Subcutaneous abdominal adipose tissue (tissue), 5 donors: Measurements from ENCODE around the gene CLBA1.
A peak's percentile ranks its signal among the peaks of the same experiment; 100 is the strongest.

ENCODE experiments used
- H3K27ac ChIP-seq: one replicate; pipeline ENCODE4 v1.7.0; 2013; ENCODE audit warnings: low read depth, mild to moderate bottlenecking, inconsistent platforms, low read length, moderate library complexity
- H3K27me3 ChIP-seq, 5 donors: one replicate each; pipeline ENCODE4 v1.7.0; 2013; ENCODE audit warnings: low read length in 5 of 5, inconsistent platforms in 1 of 5; ENCODE audit not compliant: control insufficient read depth in 5 of 5, insufficient read depth in 4 of 5
- H3K36me3 ChIP-seq, 5 donors: one replicate each; pipeline ENCODE4 v1.7.0; 2013; ENCODE audit warnings: low read length in 5 of 5; ENCODE audit not compliant: control insufficient read depth in 5 of 5, insufficient read depth in 5 of 5
- H3K4me1 ChIP-seq, 5 donors: one replicate each; pipeline ENCODE4 v1.7.0; 2013; ENCODE audit warnings: low read length in 5 of 5, mild to moderate bottlenecking in 3 of 5, moderate library complexity in 1 of 5; ENCODE audit not compliant: control insufficient read depth in 5 of 5, insufficient read depth in 5 of 5
- H3K4me3 ChIP-seq, 5 donors: one replicate each; pipeline ENCODE4 v1.7.0; 2013; ENCODE audit warnings: low read length in 5 of 5, low read depth in 1 of 5
- H3K9ac ChIP-seq, 5 donors: one replicate each; pipeline ENCODE4 v1.7.0; 2013; ENCODE audit warnings: low read length in 5 of 5, mild to moderate bottlenecking in 4 of 5, moderate library complexity in 3 of 5
- H3K9me3 ChIP-seq, 5 donors: one replicate each; pipeline ENCODE4 v1.7.0; 2013; ENCODE audit warnings: low read length in 5 of 5; ENCODE audit not compliant: control insufficient read depth in 5 of 5
- donor health status: healthy.
- donor health status: healthy.
- donor health status: healthy.
- donor health status: healthy.
- donor health status: healthy.

The CLBA1 gene

DNA sequence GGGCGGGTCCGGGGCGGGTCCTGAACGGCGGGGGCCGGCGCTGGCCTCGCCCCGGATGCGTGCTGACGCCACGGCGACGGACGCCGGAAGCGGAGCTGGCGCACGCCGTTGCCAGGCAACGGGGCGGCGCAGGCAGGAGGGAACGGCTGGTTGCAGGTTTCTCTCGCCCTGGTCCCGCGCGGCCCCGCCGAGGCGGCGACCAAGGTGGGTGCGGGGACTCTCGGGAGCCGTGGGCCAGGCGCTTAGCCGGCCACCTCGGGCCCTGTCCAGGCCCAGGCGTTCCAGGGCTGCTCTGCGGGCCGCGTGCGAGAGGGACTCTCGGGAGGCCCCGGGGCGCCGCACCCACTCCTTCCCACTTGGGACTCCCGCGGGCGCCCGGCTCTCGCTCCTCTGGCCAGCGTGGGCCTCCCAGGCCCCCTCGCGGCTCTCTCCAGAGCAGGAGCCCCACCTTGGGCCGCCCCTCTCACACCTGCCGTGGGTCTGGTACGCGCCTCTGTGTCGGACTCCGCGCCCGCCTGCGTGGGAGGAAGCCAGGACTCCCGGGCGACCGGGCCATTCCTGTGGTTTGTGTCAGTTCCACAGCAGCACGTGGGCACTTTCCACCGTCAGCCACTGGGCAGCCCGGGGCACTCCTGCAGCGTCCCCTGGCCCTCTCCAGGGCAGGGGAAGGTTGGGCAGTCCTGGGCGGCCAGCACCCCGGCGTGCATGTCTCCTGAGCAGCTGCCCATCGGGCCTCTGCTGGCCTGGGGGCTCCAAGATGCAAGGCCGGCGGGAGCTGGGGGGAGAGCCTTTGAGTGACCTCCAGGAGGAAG, at the start of gene CLBA1:
Gene CLBA1 (plus strand): TSS at position 114 of the 812 bp plus-strand sequence. CDS start 644 bp downstream, at position 758.
- Histone ChIP-seq H3K27ac (peak within 1 kb of the TSS; percentile 41), H3K27me3 (no peaks in the 10 kb centered on the region), H3K9me3 (no peaks in the 10 kb centered on the region), H3K4me3 (peak within 1 kb of the TSS in 4 of 5 donors; percentile 68 to 80 (median 73)), H3K36me3 (peaks cover 0 to 2% (median 0%) of the 10 kb centered on the region in 5 donors), H3K9ac (peak within 1 kb of the TSS in 4 of 5 donors; percentile 66 to 74 (median 69)), H3K4me1 (peaks cover 4 to 16% (median 13%) of the 10 kb centered on the region in 5 donors)

DNA sequence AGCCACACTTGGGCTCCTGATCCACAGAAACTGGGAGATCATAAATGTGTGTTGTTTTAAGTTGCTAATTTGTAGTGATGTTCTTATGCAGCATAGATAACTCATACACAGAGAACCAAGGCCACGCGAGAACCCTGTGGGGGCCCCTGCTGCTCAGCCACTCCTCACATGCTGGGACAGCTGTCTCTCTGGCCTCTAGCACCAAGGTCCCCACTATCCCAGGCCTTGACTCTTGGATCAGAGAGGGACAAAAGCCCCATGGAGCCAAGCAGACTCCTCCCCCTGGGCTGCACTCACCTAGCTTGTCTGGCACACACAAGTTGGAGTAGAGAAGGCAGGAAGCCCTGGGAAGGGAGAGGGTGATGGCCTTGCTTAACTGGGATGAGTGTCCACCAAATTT, 49.6 kb upstream of the CLBA1 start:
- H3K36me3 ChIP-seq, result no peaks in the 10 kb centered on the region
- H3K9me3 ChIP-seq, result no peaks in the 10 kb centered on the region
- peaks cover 0 to 31% (median 14%) of the 10 kb centered on the region in 5 donors for H3K27me3 ChIP-seq
- H3K9ac ChIP-seq, result no peak overlapping the region
- no peak overlapping the region for H3K27ac ChIP-seq
- H3K4me1 ChIP-seq, result peaks cover 0 to 19% (median 14%) of the 10 kb centered on the region in 5 donors
- H3K4me3 ChIP-seq, result no peak overlapping the region

DNA sequence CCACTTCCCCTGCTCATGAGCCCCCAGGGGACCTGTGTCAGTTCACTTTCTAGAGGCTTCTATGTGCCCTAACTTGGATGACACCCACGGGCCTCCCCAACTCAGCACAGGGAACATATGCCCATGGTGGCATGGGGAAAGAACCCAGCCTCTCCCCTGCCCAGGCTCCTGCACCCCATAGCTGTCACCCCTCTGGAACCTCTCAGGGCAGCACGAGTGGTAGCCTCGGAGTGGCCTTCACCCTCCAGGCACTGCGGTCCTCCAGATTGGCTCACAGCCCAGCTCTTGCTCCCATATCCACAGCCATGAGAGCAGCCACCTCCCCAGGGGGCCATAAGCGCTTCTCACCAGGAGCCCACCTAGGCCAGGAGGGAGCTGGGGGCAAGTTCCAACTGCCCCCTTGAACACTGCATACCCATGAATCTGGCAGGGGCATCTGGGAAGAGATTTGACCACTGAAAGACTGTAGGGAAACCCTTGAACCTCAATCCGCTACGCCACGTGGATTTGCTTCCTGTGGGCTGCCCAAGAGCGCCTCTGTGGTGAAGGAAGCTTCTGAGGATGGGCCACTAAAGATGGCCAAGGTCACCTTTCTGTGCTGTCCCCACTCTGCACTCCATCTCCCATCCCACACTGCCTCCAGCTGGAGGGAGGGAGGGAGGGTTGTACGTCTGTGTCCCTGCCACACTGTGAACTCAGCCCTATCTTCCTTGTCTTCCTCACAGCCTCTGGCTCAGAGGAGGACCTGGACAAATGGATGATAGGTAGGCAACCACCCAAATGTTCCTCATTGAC, 49.0 kb upstream of the CLBA1 start:
- H3K9ac ChIP-seq, result no peak overlapping the region
- no peaks in the 10 kb centered on the region for H3K9me3 ChIP-seq
- no peak overlapping the region for H3K4me3 ChIP-seq
- peaks cover 0 to 19% (median 14%) of the 10 kb centered on the region in 5 donors for H3K4me1 ChIP-seq
- no peaks in the 10 kb centered on the region for H3K36me3 ChIP-seq
- peaks cover 0 to 31% (median 14%) of the 10 kb centered on the region in 5 donors for H3K27me3 ChIP-seq
- H3K27ac ChIP-seq, result no peak overlapping the region

DNA sequence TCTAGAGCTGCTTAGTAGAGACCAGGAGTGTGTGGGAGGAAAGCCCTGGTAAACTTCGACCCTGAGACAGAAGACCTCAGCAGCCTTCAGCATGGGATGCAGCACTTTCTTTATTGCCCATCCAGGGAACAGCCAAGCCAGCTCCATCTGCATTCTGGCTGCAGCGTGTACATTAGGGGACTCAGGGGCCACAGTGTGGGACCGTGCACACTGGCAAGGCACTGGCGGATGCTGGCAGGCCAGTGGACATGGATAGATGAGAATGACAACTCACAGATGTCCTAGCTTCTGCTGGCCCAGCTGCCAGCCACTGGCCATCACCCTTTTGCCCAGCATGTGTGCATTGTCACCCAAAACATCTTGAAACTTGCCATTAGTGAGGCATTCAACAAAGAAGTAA, 48.4 kb upstream of the CLBA1 start:
- no peak overlapping the region for H3K27ac ChIP-seq
- no peaks in the 10 kb centered on the region for H3K9me3 ChIP-seq
- peaks cover 0 to 14% (median 11%) of the 10 kb centered on the region in 5 donors for H3K4me1 ChIP-seq
- H3K4me3 ChIP-seq, result no peak overlapping the region
- H3K27me3 ChIP-seq, result peaks cover 0 to 31% (median 12%) of the 10 kb centered on the region in 5 donors
- no peak overlapping the region for H3K9ac ChIP-seq
- H3K36me3 ChIP-seq, result no peaks in the 10 kb centered on the region

DNA sequence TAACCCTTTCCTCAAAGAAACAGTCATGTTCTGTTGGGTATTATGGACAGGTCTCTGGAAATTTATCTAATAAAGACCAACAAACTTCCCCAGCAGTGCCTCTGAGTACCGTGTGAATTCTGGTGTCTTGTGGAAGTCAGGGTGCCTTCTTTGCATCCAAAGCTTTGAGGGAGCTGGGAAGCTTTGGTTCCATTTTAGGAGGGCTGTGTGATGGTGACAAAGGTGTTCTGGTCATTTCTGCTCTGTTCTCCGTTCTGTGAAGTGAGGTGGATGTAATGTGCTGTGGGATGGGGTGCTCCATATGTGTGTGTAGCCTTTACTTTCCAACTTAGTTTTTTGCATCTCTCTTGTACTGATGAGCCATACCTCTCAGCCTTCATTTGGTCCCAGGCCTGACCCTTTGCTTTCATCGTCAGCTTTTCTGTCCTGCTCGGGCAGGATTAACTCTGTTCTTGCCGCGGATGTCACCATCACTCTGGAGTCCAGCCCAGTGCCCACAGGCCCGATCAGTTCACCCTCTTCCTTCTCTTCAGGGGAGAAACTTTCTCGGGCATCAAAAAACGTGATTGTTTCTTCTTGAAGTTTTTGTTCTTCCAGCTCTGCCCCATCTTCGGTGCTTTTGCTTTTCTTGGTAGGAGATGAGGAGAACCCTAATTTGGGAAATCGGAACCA, 47.8 kb upstream of the CLBA1 start:
- Histone ChIP-seq H3K36me3 (no peaks in the 10 kb centered on the region), H3K9ac (no peak overlapping the region), H3K27ac (no peak overlapping the region), H3K4me3 (no peak overlapping the region), H3K27me3 (peaks cover 0 to 27% (median 9%) of the 10 kb centered on the region in 5 donors), H3K9me3 (no peaks in the 10 kb centered on the region), H3K4me1 (peaks cover 0 to 8% (median 4%) of the 10 kb centered on the region in 5 donors)

DNA sequence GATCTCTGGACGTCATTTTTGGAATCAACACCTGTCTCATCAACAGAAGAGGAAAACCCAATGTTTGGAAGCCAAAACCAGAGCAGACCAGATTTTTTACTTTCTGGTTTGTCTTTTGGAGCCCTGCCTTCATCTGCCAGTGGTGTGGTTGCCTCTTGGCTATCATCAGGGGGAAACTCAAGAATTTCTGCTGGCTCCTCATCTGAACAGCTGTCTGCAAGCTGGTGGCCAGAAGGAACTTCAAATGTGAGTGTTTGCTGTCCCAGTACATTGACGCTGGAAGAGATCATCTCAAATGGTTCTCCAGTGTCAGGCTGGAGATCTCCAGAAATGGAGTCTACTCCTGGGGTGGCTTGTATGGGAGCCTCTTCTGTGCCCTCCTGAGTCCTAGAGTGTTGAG, 47.2 kb upstream of the CLBA1 start:
- H3K27ac ChIP-seq, result no peak overlapping the region
- H3K27me3 ChIP-seq, result peaks cover 0 to 27% (median 9%) of the 10 kb centered on the region in 5 donors
- H3K4me3 ChIP-seq, result no peak overlapping the region
- no peaks in the 10 kb centered on the region for H3K9me3 ChIP-seq
- H3K36me3 ChIP-seq, result no peaks in the 10 kb centered on the region
- H3K4me1 ChIP-seq, result peaks cover 0 to 5% (median 2%) of the 10 kb centered on the region in 5 donors
- no peak overlapping the region for H3K9ac ChIP-seq

DNA sequence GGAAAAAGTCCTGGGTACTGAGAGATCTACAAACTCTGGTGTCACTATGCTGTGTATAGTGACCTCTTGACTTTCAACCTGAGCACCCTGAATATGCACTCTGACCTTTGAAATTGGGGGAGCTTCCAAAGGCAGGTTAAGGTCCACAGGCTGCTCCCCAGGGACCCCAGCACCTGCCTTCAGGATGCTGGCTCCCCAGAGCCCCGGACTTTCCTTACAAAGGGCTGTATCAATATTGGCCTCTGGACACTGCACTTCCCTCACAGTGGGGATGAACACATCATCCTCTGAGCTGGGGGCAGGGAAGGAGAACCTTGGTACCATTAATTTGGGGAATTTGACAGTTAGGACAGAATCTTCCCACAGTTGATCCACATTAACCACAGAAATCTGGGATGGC, 46.6 kb upstream of the CLBA1 start:
- no peaks in the 10 kb centered on the region for H3K9me3 ChIP-seq
- H3K4me3 ChIP-seq, result no peak overlapping the region
- no peaks in the 10 kb centered on the region for H3K36me3 ChIP-seq
- peaks cover 0 to 5% (median 2%) of the 10 kb centered on the region in 5 donors for H3K4me1 ChIP-seq
- no peak overlapping the region for H3K27ac ChIP-seq
- no peak overlapping the region for H3K9ac ChIP-seq
- H3K27me3 ChIP-seq, result peaks cover 0 to 27% (median 9%) of the 10 kb centered on the region in 5 donors

DNA sequence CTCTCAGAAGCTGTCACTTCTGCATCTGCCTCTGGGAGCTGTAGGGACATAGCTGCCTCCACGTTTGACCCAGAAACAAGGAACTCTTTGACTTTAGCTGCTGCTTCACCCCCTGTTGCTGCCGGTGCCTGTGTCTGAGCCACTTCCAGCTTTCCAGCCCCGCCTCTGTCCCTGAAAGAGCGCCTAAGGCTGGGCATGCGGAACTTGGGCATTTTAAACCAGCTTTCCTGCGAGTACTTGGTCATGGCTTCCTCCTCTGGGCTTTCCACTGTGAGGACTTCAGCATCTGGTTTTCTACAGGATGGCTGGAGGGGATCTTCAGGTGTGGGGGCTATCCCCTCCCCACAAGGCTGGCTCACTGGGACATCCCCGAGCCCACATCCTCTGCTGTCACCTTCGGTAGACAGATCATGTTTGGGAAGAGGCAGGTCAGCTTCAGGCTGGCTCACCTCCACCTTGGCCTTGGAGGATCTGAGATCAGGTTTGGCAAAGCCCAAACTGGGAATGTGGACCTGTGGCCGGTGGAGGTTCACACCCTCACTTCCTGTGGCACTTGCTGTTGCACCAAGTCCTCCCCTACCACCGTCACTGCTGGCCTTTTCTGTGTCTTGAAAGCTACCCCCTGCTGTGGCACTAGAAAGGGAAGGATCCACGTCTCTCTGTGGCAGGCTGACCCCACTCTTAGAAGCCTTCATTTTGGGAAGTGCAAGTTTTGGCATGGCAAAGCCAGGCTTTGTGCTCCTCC, 45.8 kb upstream of the CLBA1 start:
- Histone ChIP-seq H3K9ac (no peak overlapping the region), H3K36me3 (no peaks in the 10 kb centered on the region), H3K27ac (no peak overlapping the region), H3K9me3 (no peaks in the 10 kb centered on the region), H3K27me3 (peaks cover 0 to 22% (median 9%) of the 10 kb centered on the region in 5 donors), H3K4me1 (no peaks in the 10 kb centered on the region), H3K4me3 (no peak overlapping the region)

DNA sequence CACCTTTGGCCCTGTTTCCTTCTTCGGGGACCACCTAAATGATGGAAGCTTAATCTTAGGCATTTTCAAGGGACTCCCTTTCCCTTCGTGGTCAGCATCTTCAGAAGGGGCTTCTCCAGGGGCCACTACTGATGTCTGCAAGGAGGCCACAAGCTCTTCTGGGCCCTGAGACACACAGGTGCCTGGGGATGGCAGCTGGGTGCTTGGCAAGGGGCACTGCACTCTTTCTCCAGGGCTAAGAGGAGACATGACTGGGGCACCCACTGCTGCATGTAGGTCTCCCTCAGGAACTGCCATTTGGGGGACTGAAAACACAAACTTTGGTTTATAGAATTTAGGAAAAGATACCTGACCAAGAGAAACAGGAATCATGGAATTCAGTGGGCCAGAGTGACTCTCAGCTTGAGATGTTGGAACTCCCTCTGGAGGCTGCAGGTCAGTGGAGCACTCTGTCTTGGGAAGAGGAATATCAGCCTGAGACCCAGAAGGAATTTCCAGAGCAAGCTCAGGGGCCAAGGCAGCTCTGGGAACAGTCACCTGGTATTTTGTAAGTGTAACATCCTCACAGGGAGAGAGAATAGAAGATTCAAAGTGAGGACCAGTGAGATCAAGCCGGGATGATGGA, 45.0 kb upstream of the CLBA1 start:
- Histone ChIP-seq H3K9me3 (no peaks in the 10 kb centered on the region), H3K4me3 (no peak overlapping the region), H3K27me3 (peaks cover 0 to 21% (median 8%) of the 10 kb centered on the region in 5 donors), H3K36me3 (no peaks in the 10 kb centered on the region), H3K9ac (no peak overlapping the region), H3K27ac (no peak overlapping the region), H3K4me1 (no peaks in the 10 kb centered on the region)
